ENCODE data around the gene FKRP.
"Not testable (repeated sequence)": the region's sequence is repeated elsewhere in the genome, so short reads cannot be mapped to it uniquely, and the experiment has no call there.

The FKRP gene

GRCh38 chr19:46745521-46746280 lies at the start of gene FKRP:
FKRP (plus strand) TSS chr19:46746057; CDS start chr19:46755451, 9,394 bp downstream.
- in situ Hi-C loops (cut with MboI; ENCODE audit: low sequenced_read_pairs): no loop called here

GRCh38 chr19:46696866-46697203 lies 49.0 kb upstream of the FKRP start:
- in situ Hi-C loops (cut with MboI; ENCODE audit: low sequenced_read_pairs): no loop called here

GRCh38 chr19:46697204-46697960 lies 48.5 kb upstream of the FKRP start:
- in situ Hi-C loops (cut with MboI; ENCODE audit: low sequenced_read_pairs): no loop called here

- in situ Hi-C loops (cut with MboI; ENCODE audit: low sequenced_read_pairs): no loop called here
These were observed 47.2 kb upstream of the FKRP start for GRCh38 chr19:46698395-46699321.

GRCh38 chr19:46700704-46701103 lies 45.2 kb upstream of the FKRP start:
- in situ Hi-C loops (cut with MboI; ENCODE audit: low sequenced_read_pairs): no loop called here

- in situ Hi-C loops (cut with MboI; ENCODE audit: low sequenced_read_pairs): no loop called here
These were observed 41.3 kb upstream of the FKRP start for GRCh38 chr19:46704379-46705076.

GRCh38 chr19:46710687-46711086 lies 35.2 kb upstream of the FKRP start:
- in situ Hi-C loops (cut with MboI; ENCODE audit: low sequenced_read_pairs): no loop called here

GRCh38 chr19:46712768-46713338 lies 33.0 kb upstream of the FKRP start:
- in situ Hi-C loops (cut with MboI; ENCODE audit: low sequenced_read_pairs): not testable (repeated sequence)

- in situ Hi-C loops (cut with MboI; ENCODE audit: low sequenced_read_pairs): no loop called here
These were observed 31.9 kb upstream of the FKRP start for GRCh38 chr19:46713781-46714443.

- in situ Hi-C loops (cut with MboI; ENCODE audit: low sequenced_read_pairs): no loop called here
These were observed 31.3 kb upstream of the FKRP start for GRCh38 chr19:46714444-46715106.

GRCh38 chr19:46715620-46715974 lies 30.3 kb upstream of the FKRP start:
- in situ Hi-C loops (cut with MboI; ENCODE audit: low sequenced_read_pairs): no loop called here

- in situ Hi-C loops (cut with MboI; ENCODE audit: low sequenced_read_pairs): no loop called here
These were observed 29.7 kb upstream of the FKRP start for GRCh38 chr19:46715975-46716671.

- in situ Hi-C loops (cut with MboI; ENCODE audit: low sequenced_read_pairs): no loop called here
These were observed 29.2 kb upstream of the FKRP start for GRCh38 chr19:46716672-46717033.

GRCh38 chr19:46717034-46717715 lies 28.7 kb upstream of the FKRP start, which contains the start of gene PRKD2:
PRKD2 (minus strand) TSS chr19:46717114; CDS start chr19:46716370, 744 bp downstream.
- in situ Hi-C loops (cut with MboI; ENCODE audit: low sequenced_read_pairs): no loop called here

GRCh38 chr19:46717716-46718143 lies 28.1 kb upstream of the FKRP start:
- in situ Hi-C loops (cut with MboI; ENCODE audit: low sequenced_read_pairs): no loop called here

- in situ Hi-C loops (cut with MboI; ENCODE audit: low sequenced_read_pairs): no loop called here
These were observed 27.5 kb upstream of the FKRP start for GRCh38 chr19:46718157-46718933.

GRCh38 chr19:46718934-46719622 lies 26.8 kb upstream of the FKRP start:
- in situ Hi-C loops (cut with MboI; ENCODE audit: low sequenced_read_pairs): no loop called here

All from HL-60/S4 (cell line).